GM23248 (cell line): ENCODE results near the gene SEPHS1. TPM values are rescaled to one million over a fixed set of nuclear protein-coding genes. Genes with fewer than 3 reads are reported as not detected.

Experiments used
- DNase-seq: peaks from one replicate; pipeline ENCODE4 v3.0.0-alpha.2; 2015
- H2AFZ ChIP-seq: fragments of 200-600 bp; sonication (generic); 2 replicates; pipeline ENCODE4 v1.6.1; 2016; ENCODE audit warnings: antibody characterized with exemption
- H3F3A ChIP-seq: fragments of 200-600 bp; sonication (generic); 2 replicates; pipeline ENCODE4 v1.6.1; 2016; ENCODE audit warnings: mild to moderate bottlenecking, antibody characterized with exemption, mixed run types; ENCODE audit not compliant: insufficient read depth
- H3K27ac ChIP-seq: fragments of 200-600 bp; sonication (generic); 2 replicates; pipeline ENCODE4 v1.5.1; 2016; ENCODE audit warnings: mild to moderate bottlenecking
- H3K27me3 ChIP-seq: fragments of 200-600 bp; sonication (generic); replicated peaks from 2 replicates; pipeline ENCODE4 v1.6.1; 2016; ENCODE audit warnings: mild to moderate bottlenecking; ENCODE audit not compliant: insufficient read depth
- H3K36me3 ChIP-seq: fragments of 200-600 bp; sonication (generic); 2 replicates; pipeline ENCODE4 v1.6.1; 2016; ENCODE audit warnings: low read depth, mild to moderate bottlenecking
- H3K4me1 ChIP-seq: fragments of 200-600 bp; sonication (generic); 2 replicates; pipeline ENCODE4 v1.6.1; 2016; ENCODE audit warnings: mild to moderate bottlenecking; ENCODE audit not compliant: insufficient read depth
- H3K4me2 ChIP-seq: fragments of 200-600 bp; sonication (generic); one replicate; pipeline ENCODE4 v1.6.1; 2016; ENCODE audit warnings: mild to moderate bottlenecking; ENCODE audit not compliant: unreplicated experiment
- H3K4me3 ChIP-seq: fragments of 200-600 bp; sonication (generic); 2 replicates; pipeline ENCODE4 v1.5.1; 2016; ENCODE audit warnings: mild to moderate bottlenecking
- H3K79me2 ChIP-seq: fragments of 200-600 bp; sonication (generic); 2 replicates; pipeline ENCODE4 v1.6.1; 2016; ENCODE audit warnings: mild to moderate bottlenecking; ENCODE audit not compliant: insufficient read depth
- H3K9ac ChIP-seq: fragments of 200-600 bp; sonication (generic); 2 replicates; pipeline ENCODE4 v1.6.1; 2016; ENCODE audit warnings: mild to moderate bottlenecking
- H3K9me2 ChIP-seq: fragments of 200-600 bp; sonication (generic); 2 replicates; pipeline ENCODE4 v1.6.1; 2016; ENCODE audit warnings: mixed run types, mild to moderate bottlenecking, moderate library complexity; ENCODE audit not compliant: insufficient read depth
- H3K9me3 ChIP-seq: fragments of 200-600 bp; sonication (generic); one replicate; pipeline ENCODE4 v1.6.1; 2017; ENCODE audit warnings: low read depth
- H4K20me1 ChIP-seq: fragments of 200-600 bp; sonication (generic); 2 replicates; pipeline ENCODE4 v1.6.0; 2016; ENCODE audit not compliant: insufficient read depth
- EZH2 ChIP-seq: fragments of 200-600 bp; sonication (generic); IDR thresholded peaks from 2 replicates; pipeline ENCODE4 v1.6.1; 2018; ENCODE audit warnings: antibody characterized with exemption, mild to moderate bottlenecking; ENCODE audit not compliant: insufficient read depth, poor library complexity, severe bottlenecking
- EZH2phosphoT487 ChIP-seq: fragments of 200-600 bp; sonication (generic); IDR thresholded peaks from 2 replicates; pipeline ENCODE4 v1.6.1; 2018; ENCODE audit warnings: antibody characterized with exemption, moderate library complexity, mild to moderate bottlenecking, low read depth; ENCODE audit not compliant: insufficient read depth
- WGBS, 2 experiments: methylation state at CpG; one replicate each; pipeline ENCODE4 v1.1.6; 2015 to 2017; ENCODE audit warnings: low lambda C conversion rate in 2 of 2, low coverage in 1 of 2; ENCODE audit errors: missing lambda C conversion rate in 2 of 2; 5-methylcytosine and 5-hydroxymethylcytosine counted together
- in situ Hi-C: fragments of 300-500 bp; cut with MboI; formaldehyde crosslinking; loops from 2 replicates; pipeline ENCODE4 v1.15.0; 2020
- polyA plus RNA-seq: library from polyadenylated mRNA; unstranded; fragments of >200 nt; fragmentation: Nextera tagmentation; extraction: Ambion mirVana; gene quantifications from 2 replicates; pipeline ENCODE4 v1.2.1, GENCODE V29; 2016
- total RNA-seq: library from RNA; depleted of rRNA; stranded (reverse); fragments of >200 nt; shearing (Covaris generic); gene quantifications from 2 replicates; pipeline ENCODE4 v1.2.3, GENCODE V29; 2014

SEPHS1 gene
- total and polyA plus RNA-seq, 2 experiments from 2014 or later, result 16.6 to 35.0 TPM

DNA sequence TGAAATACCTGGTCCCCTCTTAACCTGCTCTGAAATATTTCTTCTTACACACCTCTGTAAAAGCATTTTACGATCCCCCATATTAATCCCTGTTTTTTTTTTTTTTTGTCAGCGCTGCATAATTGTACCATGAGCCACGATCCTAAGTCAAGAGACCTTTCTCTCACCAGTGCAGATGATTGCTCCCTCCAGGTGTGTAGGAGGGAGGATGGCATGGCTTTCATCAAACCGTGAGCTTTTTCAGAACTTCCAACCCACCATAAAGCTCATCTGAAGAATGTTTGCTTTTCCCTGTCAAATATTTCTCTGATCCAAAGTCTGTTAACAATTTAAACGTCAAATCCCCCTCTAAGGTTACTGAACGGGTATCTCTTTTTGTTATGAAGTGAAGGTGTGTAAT is 28.2 kb upstream of the SEPHS1 start:
- WGBS, 2 experiments, result 22 to 23% methylated on average over 6 of the region's 6 CpGs
- H3K4me1 ChIP-seq, result no peaks in the 10 kb centered on the region
- in situ Hi-C loops, result loop anchor here (10.0 kb wide), 1 partner anchor 399 kb away; no protein-coding TSS in a partner anchor

GRCh38 chr10:13375791-13376190 is 27.7 kb upstream of the SEPHS1 start:
- WGBS, 2 experiments, result 56 to 70% methylated on average over 2 of the region's 2 CpGs
- Histone ChIP-seq H3K9me2 (no peaks in the 10 kb centered on the region), H3K4me1 (no peaks in the 10 kb centered on the region), H3K27ac (no peak overlapping the region), H3K4me2 (no peak overlapping the region), H3K36me3 (no peaks in the 10 kb centered on the region), H4K20me1 (no peaks in the 10 kb centered on the region), H3K9ac (no peak overlapping the region), H3K27me3 (peaks cover 18% of the 10 kb centered on the region; the same call in 1 of the 2 replicates), H3K4me3 (no peak overlapping the region), H3F3A (no peaks in the 10 kb centered on the region), H2AFZ (no peak overlapping the region), H3K9me3 (no peaks in the 10 kb centered on the region), H3K79me2 (no peaks in the 10 kb centered on the region)
- in situ Hi-C loops, result loop anchor here (10.0 kb wide), 1 partner anchor 399 kb away; no protein-coding TSS in a partner anchor
- DNase-seq, result no peak
- TF ChIP-seq EZH2phosphoT487, result no peak
- no peak for TF ChIP-seq EZH2

More for the DNA sequence above, 28.2 kb upstream of the SEPHS1 start:
- H2AFZ ChIP-seq, result no peak overlapping the region
- no peak for DNase-seq
- H3K36me3 ChIP-seq, result no peaks in the 10 kb centered on the region
- TF ChIP-seq EZH2, result no peak
- TF ChIP-seq EZH2phosphoT487, result no peak
- no peak overlapping the region for H3K9ac ChIP-seq
- peaks cover 18% of the 10 kb centered on the region; the same call in 1 of the 2 replicates for H3K27me3 ChIP-seq
- no peak overlapping the region for H3K4me3 ChIP-seq
- H3F3A ChIP-seq, result no peaks in the 10 kb centered on the region
- no peaks in the 10 kb centered on the region for H3K9me3 ChIP-seq
- no peaks in the 10 kb centered on the region for H3K79me2 ChIP-seq
- H3K9me2 ChIP-seq, result no peaks in the 10 kb centered on the region
- H4K20me1 ChIP-seq, result no peaks in the 10 kb centered on the region
- no peak overlapping the region for H3K4me2 ChIP-seq
- H3K27ac ChIP-seq, result no peak overlapping the region

DNA sequence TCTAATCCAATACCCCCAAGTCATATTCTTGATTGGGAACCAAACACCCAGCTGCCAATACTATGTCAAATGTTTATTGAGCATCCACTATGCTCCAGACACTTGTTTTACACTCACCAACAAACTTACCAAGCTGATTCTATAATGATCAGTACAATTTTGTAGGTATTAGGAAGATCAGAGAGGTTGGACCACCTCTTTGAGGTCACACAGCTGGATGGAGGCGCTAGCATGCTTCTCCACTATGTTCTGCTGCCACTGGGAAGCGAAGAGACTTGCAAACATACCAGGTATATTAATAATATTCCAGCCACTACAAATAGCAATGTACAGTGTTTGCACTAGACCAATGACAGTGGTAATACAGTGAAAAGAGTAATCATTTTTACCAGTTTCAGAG is 25.6 kb upstream of the SEPHS1 start:
- 62% methylated on average over 2 of the region's 2 CpGs for WGBS, 2 experiments
- no peak overlapping the region for H3K9ac ChIP-seq
- H3K27ac ChIP-seq, result no peak overlapping the region
- no peak overlapping the region for H3K4me3 ChIP-seq
- no peaks in the 10 kb centered on the region for H3F3A ChIP-seq
- H3K79me2 ChIP-seq, result no peaks in the 10 kb centered on the region
- no peaks in the 10 kb centered on the region for H3K4me1 ChIP-seq
- in situ Hi-C loops, result loop anchor here (10.0 kb wide), 1 partner anchor 401 kb away; no protein-coding TSS in a partner anchor
- no peaks in the 10 kb centered on the region for H3K36me3 ChIP-seq
- no peak for TF ChIP-seq EZH2
- H3K9me2 ChIP-seq, result no peaks in the 10 kb centered on the region
- H3K4me2 ChIP-seq, result no peak overlapping the region
- H4K20me1 ChIP-seq, result no peaks in the 10 kb centered on the region
- H3K9me3 ChIP-seq, result no peaks in the 10 kb centered on the region
- no peak overlapping the region for H2AFZ ChIP-seq
- no peak for DNase-seq
- peaks cover 15% of the 10 kb centered on the region; the same call in 1 of the 2 replicates for H3K27me3 ChIP-seq

- no peaks in the 10 kb centered on the region for H3K9me2 ChIP-seq
- no peak for DNase-seq
- H3F3A ChIP-seq, result no peaks in the 10 kb centered on the region
- H3K4me2 ChIP-seq, result no peak overlapping the region
- no peaks in the 10 kb centered on the region for H4K20me1 ChIP-seq
- no peak overlapping the region for H3K9ac ChIP-seq
- in situ Hi-C loops, result loop anchor here (10.0 kb wide), 1 partner anchor 402 kb away; no protein-coding TSS in a partner anchor
- no peaks in the 10 kb centered on the region for H3K36me3 ChIP-seq
- no peaks in the 10 kb centered on the region for H3K4me1 ChIP-seq
- H3K4me3 ChIP-seq, result no peak overlapping the region
- no peak overlapping the region for H3K27ac ChIP-seq
- peaks cover 15% of the 10 kb centered on the region; the same call in 1 of the 2 replicates for H3K27me3 ChIP-seq
- no peak overlapping the region for H2AFZ ChIP-seq
- no peaks in the 10 kb centered on the region for H3K79me2 ChIP-seq
- H3K9me3 ChIP-seq, result no peaks in the 10 kb centered on the region
- 58 to 65% methylated on average over 5 of the region's 5 CpGs for WGBS, 2 experiments
- TF ChIP-seq EZH2 (no peak), EZH2phosphoT487 (no peak)
Observed at GRCh38 chr10:13372524-13372923, 24.4 kb upstream of the SEPHS1 start.
